ENCODE measurements around the gene SCUBE3.

The SCUBE3 gene

GRCh38 chr6:35240838-35241801 lies 27.4 kb downstream of the SCUBE3 start:
- DNase-seq (ENCODE audit: low spot score), result peak; percentile 66

- DNase-seq (ENCODE audit: low spot score), result no peak
Measured at GRCh38 chr6:35242486-35242885, 28.7 kb downstream of the SCUBE3 start.

DNA sequence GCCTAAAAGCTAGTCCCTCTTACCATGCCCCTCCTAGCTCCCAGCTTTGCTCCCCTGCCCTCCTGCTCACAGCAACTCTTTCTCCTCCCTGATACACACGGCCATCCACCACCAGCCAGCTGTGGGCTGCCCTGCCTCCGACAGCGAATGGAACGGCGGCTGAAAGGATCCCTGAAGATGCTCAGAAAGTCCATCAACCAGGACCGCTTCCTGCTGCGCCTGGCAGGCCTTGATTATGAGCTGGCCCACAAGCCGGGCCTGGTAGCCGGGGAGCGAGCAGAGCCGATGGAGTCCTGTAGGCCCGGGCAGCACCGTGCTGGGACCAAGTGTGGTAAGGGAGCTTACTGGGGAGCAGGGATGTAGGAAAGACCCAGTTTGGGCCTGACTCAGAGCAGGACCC lies 29.1 kb downstream of the SCUBE3 start:
- no peak for DNase-seq (ENCODE audit: low spot score)

- DNase-seq (ENCODE audit: low spot score), result no peak
Measured at GRCh38 chr6:35243386-35243958, 29.7 kb downstream of the SCUBE3 start.

DNA sequence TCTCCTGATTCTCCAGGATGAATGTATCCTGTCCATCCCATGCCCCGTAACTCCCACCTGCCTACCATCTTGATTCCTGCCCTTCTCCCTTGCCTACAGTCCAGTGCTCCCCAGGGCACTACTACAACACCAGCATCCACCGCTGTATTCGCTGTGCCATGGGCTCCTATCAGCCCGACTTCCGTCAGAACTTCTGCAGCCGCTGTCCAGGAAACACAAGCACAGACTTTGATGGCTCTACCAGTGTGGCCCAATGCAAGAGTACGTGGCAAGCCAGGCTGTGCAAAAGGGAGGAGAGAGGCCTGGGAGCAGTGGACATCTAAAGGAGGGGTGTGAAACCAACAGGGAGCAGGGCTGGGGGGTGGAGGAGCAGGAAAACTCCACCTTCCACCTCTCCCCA lies 30.8 kb downstream of the SCUBE3 start:
- no peak for DNase-seq (ENCODE audit: low spot score)

GRCh38 chr6:35247642-35248231 lies 34.0 kb downstream of the SCUBE3 start:
- DNase-seq (ENCODE audit: low spot score), result no peak

- DNase-seq (ENCODE audit: low spot score), result no peak
Measured at GRCh38 chr6:35248300-35248699, 34.5 kb downstream of the SCUBE3 start.

DNA sequence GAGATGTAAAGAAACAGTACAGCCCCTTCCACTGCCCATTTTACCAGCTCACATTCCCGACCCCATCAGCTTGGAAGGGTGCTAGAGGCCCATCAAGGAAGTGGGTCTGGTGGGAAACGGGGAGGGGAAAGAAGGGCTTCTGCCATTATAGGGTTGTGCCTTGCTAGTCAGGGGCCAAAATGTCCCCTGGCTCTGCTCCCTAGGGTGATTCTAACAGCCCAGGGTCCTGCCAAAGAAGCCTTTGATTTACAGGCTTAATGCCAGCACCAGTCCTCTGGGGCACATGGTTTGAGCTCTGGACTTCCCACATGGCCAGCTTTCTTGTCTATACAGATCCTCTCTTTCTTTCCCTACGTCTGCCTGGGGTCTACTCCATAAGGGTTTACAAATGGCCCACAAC lies 35.2 kb downstream of the SCUBE3 start:
- DNase-seq (ENCODE audit: low spot score), result no peak

DNA sequence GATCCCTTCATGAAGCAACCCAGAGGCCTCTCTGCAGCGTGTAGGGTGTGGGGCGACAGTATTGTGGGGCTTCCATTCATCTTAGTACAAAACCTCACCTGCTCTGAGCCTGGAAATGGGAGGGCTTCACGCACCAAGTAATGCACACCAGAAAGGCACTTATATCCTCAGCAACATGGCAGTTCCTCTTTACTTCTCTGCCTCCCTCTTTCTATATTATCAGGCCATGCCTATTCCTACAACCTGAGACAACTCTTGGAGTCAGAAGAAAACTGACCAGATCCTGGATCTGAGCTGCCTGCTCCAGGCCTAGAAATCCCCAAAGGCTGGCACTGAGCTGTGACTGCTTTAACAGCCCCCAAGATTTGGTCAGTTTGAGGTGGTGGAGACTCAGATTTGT lies 38.2 kb downstream of the SCUBE3 start:
- DNase-seq (ENCODE audit: low spot score), result no peak

DNA sequence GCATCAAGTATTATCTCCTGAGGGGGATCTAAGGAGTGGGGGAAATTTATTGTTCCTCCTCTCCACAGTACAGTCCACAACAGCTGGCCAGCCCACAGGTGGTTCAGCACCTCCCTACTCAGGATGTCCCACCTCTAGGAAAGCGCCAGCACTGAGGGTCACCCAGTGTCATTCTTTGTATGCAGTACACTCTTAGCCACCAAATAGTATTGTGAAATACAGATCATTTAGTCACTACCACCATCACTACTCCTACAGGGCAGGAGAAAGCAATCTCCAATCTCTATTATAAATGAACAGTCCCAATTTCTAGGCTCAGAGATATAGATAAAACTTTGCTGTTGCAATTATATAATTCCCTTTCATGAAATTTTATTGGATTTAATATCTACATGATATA lies 39.5 kb downstream of the SCUBE3 start:
- no peak for DNase-seq (ENCODE audit: low spot score)

- no peak for DNase-seq (ENCODE audit: low spot score)
Measured at GRCh38 chr6:35258336-35258735, 44.6 kb downstream of the SCUBE3 start.

DNA sequence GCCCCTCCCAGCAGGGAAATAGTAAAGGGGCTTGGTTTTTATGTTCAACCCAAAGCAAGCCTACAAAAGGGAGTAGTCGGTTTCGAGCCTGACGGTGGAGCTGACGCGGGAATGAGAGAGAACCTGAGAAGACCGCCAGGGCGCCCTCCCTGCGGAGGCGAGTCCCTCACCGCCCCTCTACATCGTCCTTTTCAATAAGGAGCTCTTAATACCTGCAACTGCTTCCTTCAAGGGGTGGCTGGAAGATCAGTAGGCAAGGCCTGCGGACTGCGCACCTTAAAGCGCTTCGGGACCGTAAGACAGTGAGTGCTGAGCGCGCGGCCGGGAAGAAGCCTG lies 45.1 kb downstream of the SCUBE3 start:
- no peak for DNase-seq (ENCODE audit: low spot score)

DNA sequence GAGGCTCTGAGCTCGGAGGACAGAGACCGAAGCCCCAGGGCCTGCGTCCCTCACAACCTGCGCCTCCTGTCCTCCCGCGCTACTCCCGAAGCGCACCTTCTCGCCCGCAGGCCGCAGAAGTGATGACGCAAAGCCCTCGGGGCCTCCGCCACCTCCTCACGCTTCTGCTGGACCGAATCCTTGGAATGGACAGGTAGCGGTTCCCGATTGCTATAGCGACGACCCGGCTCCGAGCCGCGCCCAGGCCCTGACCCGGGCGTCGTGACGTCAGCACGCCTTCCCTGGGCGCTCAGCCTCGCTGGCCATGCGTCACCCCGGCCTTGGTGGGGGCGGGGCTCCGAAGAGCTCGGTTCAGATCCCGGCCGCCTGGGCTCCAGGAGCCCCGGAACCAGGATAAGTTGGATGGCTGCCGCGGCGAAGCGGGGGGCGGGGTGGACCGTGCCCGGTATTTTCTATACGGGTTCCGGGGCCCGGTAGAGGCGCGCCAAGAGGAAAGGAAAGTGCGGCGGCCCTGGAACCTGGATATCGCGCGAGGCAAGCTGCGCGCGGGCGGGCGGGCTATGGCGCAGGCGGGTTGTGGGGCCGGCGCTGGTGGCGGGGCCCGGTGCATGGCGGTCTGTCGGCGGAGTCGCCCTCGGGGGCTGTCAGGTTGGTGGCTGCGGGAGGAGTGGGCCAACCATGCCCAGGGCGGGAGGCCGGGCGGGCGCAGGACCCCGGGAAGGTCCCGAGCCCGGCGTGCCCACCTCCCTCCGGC lies 45.6 kb downstream of the SCUBE3 start, which contains the start of gene ZNF76:
ZNF76 (plus strand) TSS at position 542 of the 754 bp plus-strand sequence. CDS start 21,417 bp downstream, outside the sequence.
- peak; percentile 91 for DNase-seq (ENCODE audit: low spot score)

GRCh38 chr6:35259948-35260590 lies 46.3 kb downstream of the SCUBE3 start:
- peak; percentile 86 for DNase-seq (ENCODE audit: low spot score)

GRCh38 chr6:35260591-35261570 lies 47.1 kb downstream of the SCUBE3 start:
- no peak for DNase-seq (ENCODE audit: low spot score)

DNA sequence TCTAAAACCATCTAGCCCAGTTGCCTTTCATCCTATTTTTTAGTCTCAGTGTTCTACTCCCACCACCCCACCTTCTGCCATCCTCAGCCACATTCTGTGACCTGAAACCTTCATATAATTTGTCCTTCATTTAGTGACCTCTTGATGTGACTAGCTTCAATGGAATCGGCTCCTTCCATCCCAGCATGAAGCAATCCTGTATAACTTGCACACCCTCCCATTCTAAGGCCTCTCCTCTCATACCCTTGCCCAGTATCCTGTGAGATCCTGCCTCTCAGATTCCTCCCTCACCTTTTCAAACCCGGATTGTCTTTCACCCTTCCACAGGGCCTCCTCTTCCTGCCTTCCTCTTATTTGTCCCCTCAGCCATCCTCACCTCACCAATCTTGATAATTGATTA lies 48.8 kb downstream of the SCUBE3 start:
- no peak for DNase-seq (ENCODE audit: low spot score)

DNA sequence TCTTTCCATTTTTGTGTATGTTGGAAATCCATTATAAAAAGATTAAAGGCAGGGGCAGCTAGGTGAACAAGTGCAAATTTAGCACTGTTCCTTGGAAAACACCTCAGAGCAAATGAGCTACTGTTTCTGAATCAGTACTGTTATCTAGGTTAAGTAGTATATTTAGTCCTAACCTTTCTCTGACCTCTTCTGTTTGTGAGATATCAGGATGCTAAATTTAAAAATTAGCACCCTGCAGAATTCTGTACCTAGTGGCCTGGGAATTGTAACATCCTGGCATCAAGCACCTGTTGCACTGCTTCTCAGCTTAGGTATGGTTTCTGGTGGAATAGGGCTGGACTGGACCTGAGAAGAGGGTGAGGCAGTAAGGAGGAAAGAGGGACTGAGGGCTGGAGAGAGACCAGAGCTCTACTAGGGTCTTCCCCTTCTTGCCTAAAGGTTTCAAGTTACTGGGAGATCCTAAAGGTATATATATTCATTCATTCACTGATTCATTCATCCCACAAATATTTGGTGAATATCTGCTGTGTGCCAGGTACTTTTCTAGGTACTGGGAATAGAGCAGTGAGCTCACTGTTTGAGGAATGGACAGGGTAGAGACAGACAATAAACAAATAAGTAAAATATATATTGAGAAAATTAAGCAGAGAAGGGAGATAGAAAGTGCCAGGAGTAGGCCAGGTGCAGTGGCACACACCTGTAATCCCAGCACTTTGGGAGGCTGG lies 51.0 kb downstream of the SCUBE3 start:
- DNase-seq (ENCODE audit: low spot score), result no peak

DNA sequence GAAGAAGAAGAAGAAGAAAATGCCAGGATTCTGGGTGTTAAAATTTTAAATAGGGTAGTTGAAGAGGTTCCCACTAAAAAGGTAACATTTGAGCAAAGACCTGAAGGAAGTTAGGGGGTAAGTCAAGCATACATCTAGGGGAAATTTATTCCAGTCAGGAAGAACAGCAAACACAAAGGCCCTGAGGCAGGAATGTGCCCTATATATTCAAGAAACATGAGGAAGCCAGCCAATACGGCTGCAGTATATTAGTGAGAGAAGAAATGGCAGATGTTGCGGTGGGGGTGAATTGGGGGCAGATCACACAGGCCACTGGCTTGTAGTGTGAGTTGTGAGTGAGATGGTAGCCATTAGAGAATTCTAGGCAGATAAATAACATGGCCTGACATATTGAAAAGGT lies 51.8 kb downstream of the SCUBE3 start:
- DNase-seq (ENCODE audit: low spot score), result no peak

GRCh38 chr6:35267446-35267845 lies 53.7 kb downstream of the SCUBE3 start:
- no peak for DNase-seq (ENCODE audit: low spot score)

DNA sequence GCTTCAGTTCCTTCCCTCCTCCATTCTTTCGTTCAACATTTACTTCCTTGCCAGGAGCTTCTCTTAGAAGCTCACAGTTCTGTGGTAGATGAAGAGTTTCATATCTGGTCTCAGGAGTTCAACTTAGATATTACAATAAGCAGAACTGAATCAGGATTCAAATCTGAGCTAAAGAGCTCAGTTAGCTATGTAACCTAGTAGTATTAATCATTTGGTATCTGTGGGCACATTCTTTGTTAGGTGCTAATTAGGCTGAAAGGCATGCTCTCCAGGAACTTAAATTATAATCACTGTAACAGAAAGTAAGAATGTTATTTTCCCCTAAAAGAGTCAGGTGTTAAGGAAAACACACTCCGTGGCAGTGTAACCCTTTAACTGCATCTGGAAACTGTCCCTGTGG lies 54.1 kb downstream of the SCUBE3 start:
- DNase-seq (ENCODE audit: low spot score), result no peak

Data from CD4-positive, alpha-beta T cell treated with Interleukin-15 for 4 hours (primary cell).